ENCODE data around the gene ELL.
"Not testable (repeated sequence)": the region's sequence is repeated elsewhere in the genome, so short reads cannot be mapped to it uniquely, and the experiment has no call there.

Gene ELL

GRCh38 chr19:18416778-18417249 is 105.1 kb downstream of the ELL start:
- Histone ChIP-seq H3K4me1 (ENCODE audit: insufficient read depth, low read length) (peaks cover 7% of the 10 kb centered on the region), H3K9ac (ENCODE audit: low read depth, low read length) (peak overlapping the region; percentile 87), H3K4me3 (ENCODE audit: low read length) (peak overlapping the region; percentile 66), H3K27ac (ENCODE audit: low read depth, low read length) (peak overlapping the region; percentile 94), H3K36me3 (ENCODE audit: insufficient read depth, low read length) (no peaks in the 10 kb centered on the region), H3K27me3 (ENCODE audit: insufficient read depth, low read length) (peaks cover 30% of the 10 kb centered on the region), H3K9me3 (ENCODE audit: insufficient read depth, low read depth, low read length) (no peaks in the 10 kb centered on the region)
- WGBS, result under 1% methylated on average over 44 of the region's 44 CpGs

DNA sequence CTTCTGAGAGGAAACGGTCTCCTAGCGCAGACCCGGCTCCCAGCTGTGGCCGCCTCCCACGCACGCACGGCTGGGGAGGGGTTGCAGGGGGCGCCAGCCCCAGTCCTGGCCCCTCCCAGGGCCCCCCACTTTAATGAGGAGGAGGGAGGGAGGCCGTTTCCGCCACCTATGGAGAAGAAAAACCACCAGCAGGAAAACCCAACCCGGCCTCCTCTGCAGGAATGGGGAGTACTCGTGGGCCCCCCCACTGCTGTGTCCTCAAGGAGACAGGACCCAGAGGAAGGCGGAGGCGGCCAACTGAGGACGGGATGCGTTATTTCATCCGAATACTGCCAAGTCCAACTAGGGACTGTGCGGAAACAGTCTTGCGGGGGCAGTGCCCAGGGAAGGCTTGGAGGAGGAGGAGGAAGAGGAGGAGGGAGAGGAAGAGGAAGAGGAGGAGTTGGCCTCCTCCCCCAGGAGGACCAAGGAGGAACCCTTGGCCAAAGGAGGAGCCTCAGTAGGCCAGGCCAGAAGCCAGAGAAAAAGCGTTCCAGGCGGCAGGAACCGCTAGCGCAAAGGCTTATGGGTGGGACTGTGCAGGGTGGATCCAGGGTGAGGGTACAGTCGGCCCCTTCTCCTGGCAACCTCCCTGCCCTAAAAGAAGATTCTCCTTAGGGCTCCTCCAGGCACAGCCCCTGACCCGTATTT is 106.5 kb downstream of the ELL start:
- Histone ChIP-seq H3K9me3 (ENCODE audit: insufficient read depth, low read depth, low read length) (no peaks in the 10 kb centered on the region), H3K27ac (ENCODE audit: low read depth, low read length) (no peak overlapping the region), H3K4me3 (ENCODE audit: low read length) (no peak overlapping the region), H3K36me3 (ENCODE audit: insufficient read depth, low read length) (no peaks in the 10 kb centered on the region), H3K27me3 (ENCODE audit: insufficient read depth, low read length) (peaks cover 25% of the 10 kb centered on the region), H3K4me1 (ENCODE audit: insufficient read depth, low read length) (peaks cover 7% of the 10 kb centered on the region; the same call in 1 of the 2 replicates), H3K9ac (ENCODE audit: low read depth, low read length) (no peak overlapping the region)
- WGBS, result 77% methylated on average over 25 of the region's 25 CpGs

DNA sequence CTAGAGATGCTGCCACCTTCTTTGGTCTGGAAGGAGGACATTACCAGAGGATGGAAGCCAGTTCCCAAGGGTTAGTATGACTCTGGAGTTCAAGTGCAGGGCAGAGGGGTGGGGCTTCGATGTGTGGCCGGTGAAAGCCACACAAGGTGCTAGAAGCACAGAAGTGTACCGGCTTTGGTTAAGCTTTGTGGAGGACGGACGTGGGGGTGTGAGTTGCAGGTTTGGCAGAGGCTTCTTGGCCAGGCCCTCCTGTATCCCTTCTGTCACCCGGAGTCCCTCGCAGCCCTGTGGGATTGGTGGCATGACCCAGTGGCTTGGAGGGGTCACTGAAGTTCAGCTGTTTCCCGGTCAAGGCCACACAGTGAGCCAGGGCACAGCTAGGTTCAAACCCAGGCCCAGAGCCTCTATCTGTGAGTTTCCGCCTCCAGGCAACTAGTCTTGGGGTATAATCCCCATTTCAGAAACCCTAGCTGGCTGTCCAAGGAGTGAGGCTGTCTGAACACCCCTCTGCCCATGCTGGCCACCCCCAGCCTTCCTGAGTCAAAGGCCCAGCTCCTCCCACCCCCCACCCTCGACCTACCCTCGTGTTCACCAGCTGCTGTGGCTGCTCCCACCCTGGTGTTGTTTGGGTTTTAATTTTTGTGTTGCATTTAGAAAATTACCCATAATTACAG is 107.2 kb downstream of the ELL start:
- Histone ChIP-seq H3K9me3 (ENCODE audit: insufficient read depth, low read depth, low read length) (no peaks in the 10 kb centered on the region), H3K9ac (ENCODE audit: low read depth, low read length) (no peak overlapping the region), H3K36me3 (ENCODE audit: insufficient read depth, low read length) (no peaks in the 10 kb centered on the region), H3K4me3 (ENCODE audit: low read length) (no peak overlapping the region), H3K27ac (ENCODE audit: low read depth, low read length) (no peak overlapping the region), H3K27me3 (ENCODE audit: insufficient read depth, low read length) (peaks cover 18% of the 10 kb centered on the region), H3K4me1 (ENCODE audit: insufficient read depth, low read length) (peaks cover 7% of the 10 kb centered on the region; the same call in 1 of the 2 replicates)
- WGBS, result 66% methylated on average over 9 of the region's 11 CpGs

DNA sequence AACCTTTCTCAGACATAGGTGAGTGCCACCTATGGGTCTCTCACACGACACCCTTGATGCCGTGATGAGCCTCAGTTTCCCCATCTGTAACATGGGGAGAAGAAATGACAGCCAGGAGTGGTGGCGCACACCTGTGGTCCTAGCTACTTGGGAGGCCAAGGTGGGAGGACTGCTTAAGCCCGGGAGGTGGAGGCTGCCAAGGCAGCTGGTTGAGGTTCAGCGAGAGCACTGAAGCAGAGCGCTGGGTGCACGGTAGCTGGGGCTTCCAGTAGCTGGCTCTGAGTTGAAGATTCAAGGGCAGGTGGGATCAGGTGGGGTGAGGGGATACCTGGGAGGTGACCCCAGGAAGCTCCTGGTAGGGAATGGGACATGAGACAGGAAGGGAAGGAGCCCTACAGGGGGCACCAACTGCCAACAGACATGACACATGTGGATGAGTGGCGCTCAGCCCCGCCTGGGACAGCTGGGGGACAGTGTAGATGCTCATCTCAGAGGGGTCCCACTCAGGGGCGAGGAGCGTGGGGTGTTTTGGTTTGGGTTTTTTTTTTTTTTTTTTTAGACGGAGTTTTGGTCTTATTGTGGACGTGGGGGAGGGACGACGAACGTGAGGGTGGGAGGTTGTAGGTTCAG is 109.1 kb downstream of the ELL start:
- Histone ChIP-seq H3K27ac (ENCODE audit: low read depth, low read length) (no peak overlapping the region), H3K27me3 (ENCODE audit: insufficient read depth, low read length) (peaks cover 4% of the 10 kb centered on the region), H3K4me1 (ENCODE audit: insufficient read depth, low read length) (no peaks in the 10 kb centered on the region), H3K36me3 (ENCODE audit: insufficient read depth, low read length) (no peaks in the 10 kb centered on the region), H3K9me3 (ENCODE audit: insufficient read depth, low read depth, low read length) (no peaks in the 10 kb centered on the region), H3K9ac (ENCODE audit: low read depth, low read length) (no peak overlapping the region), H3K4me3 (ENCODE audit: low read length) (no peak overlapping the region)
- 90% methylated on average over 16 of the region's 16 CpGs for WGBS

- H3K36me3 ChIP-seq (ENCODE audit: insufficient read depth, low read length), result no peaks in the 10 kb centered on the region
- no peak overlapping the region for H3K4me3 ChIP-seq (ENCODE audit: low read length)
- no peaks in the 10 kb centered on the region for H3K4me1 ChIP-seq (ENCODE audit: insufficient read depth, low read length)
- no peak overlapping the region for H3K9ac ChIP-seq (ENCODE audit: low read depth, low read length)
- H3K27me3 ChIP-seq (ENCODE audit: insufficient read depth, low read length), result peaks cover 4% of the 10 kb centered on the region; the same call in 1 of the 2 replicates
- no peak overlapping the region for H3K27ac ChIP-seq (ENCODE audit: low read depth, low read length)
- WGBS, result 72% methylated on average over 10 of the region's 10 CpGs
- H3K9me3 ChIP-seq (ENCODE audit: insufficient read depth, low read depth, low read length), result no peaks in the 10 kb centered on the region
Observed at GRCh38 chr19:18408053-18408476, 113.8 kb downstream of the ELL start.

DNA sequence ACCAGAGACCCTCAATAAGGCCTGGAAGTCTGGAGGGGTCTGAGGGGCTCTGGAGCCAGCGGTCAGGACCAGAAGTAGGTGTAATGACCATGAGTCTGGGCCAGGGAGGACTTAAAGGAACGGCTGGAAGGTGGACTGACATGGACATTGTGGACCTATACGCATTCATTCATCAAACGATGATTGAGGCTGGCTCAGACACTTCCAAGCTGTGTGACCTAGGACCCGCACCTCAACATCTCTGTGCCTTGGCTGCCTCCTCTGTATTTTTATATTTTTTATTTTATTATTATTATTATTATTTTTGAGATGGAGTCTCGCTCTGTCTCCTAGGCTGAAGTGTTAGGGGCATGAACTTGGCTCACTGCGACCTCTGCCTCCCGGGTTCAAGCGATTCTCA is 115.1 kb downstream of the ELL start:
- Histone ChIP-seq H3K4me1 (ENCODE audit: insufficient read depth, low read length) (no peaks in the 10 kb centered on the region), H3K9ac (ENCODE audit: low read depth, low read length) (no peak overlapping the region), H3K27me3 (ENCODE audit: insufficient read depth, low read length) (peaks cover 2% of the 10 kb centered on the region; the same call in 1 of the 2 replicates), H3K9me3 (ENCODE audit: insufficient read depth, low read depth, low read length) (no peaks in the 10 kb centered on the region), H3K4me3 (ENCODE audit: low read length) (no peak overlapping the region), H3K27ac (ENCODE audit: low read depth, low read length) (no peak overlapping the region), H3K36me3 (ENCODE audit: insufficient read depth, low read length) (no peaks in the 10 kb centered on the region)
- 94% methylated on average over 8 of the region's 9 CpGs for WGBS

DNA sequence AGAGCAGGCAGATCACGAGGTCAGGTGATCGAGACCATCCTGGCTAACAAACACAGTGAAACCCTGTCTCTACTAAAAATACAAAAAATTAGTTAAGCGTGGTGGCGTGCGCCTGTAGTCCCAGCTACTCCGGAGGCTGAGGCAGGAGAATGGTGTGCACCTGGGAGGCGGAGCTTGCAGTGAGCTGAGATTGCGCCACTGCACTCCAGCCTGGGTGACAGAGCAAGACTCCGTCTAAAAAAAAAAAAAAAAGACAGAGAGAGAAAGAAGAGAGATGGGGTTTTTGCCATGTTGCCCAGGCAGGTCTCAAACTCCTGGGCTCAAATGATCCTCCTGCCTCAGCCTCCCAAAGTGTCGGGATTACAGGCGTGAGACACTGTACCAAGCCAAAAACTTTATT is 116.1 kb downstream of the ELL start:
- H3K4me3 ChIP-seq (ENCODE audit: low read length), result not testable (repeated sequence)
- 95% methylated on average over 10 of the region's 11 CpGs for WGBS

DNA sequence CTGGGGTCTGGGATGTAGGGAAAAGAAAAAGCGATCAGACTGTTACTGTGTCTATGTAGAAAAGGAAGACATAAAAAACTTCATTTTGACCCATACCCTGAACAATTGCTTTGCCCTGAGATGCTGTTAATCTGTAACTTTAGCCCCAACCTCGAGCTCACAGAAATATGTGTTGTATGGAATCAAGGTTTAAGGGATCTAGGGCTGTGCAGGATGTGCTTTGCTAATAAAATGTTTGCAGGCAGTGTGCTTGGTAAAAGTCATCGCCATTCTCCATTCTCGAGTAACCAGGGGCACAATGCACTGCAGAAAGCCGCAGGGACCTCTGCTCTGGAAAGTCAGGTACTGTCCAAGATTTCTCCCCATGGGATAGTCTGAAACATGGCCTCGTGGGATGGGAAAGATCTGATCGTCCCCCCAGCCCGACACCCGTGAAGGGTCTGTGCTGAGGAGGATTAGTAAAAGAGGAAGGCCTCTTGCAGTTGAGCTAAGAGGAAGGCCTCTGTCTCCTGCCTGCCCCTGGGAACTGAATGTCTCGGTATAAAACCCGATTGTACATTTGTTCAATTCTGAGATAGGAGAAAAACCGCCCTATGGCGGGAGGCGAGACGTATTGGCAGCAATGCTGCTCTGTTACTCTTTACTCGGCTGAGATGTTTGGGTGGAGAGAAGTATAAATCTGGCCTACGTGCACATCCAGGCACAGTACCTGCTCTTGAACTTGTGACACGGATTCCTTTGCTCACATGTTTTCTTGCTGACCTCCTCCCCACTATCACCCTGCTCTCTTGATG is 119.2 kb downstream of the ELL start:
- not testable (repeated sequence) for H3K4me3 ChIP-seq (ENCODE audit: low read length); H3K27ac ChIP-seq (ENCODE audit: low read depth, low read length); H3K9me3 ChIP-seq (ENCODE audit: insufficient read depth, low read depth, low read length); H3K9ac ChIP-seq (ENCODE audit: low read depth, low read length); H3K4me1 ChIP-seq (ENCODE audit: insufficient read depth, low read length); H3K27me3 ChIP-seq (ENCODE audit: insufficient read depth, low read length); H3K36me3 ChIP-seq (ENCODE audit: insufficient read depth, low read length)
- WGBS, result 86% methylated on average over 16 of the region's 18 CpGs

More for the DNA sequence above, 116.1 kb downstream of the ELL start:
- not testable (repeated sequence) for H3K36me3 ChIP-seq (ENCODE audit: insufficient read depth, low read length); H3K9me3 ChIP-seq (ENCODE audit: insufficient read depth, low read depth, low read length); H3K9ac ChIP-seq (ENCODE audit: low read depth, low read length); H3K27ac ChIP-seq (ENCODE audit: low read depth, low read length); H3K4me1 ChIP-seq (ENCODE audit: insufficient read depth, low read length); H3K27me3 ChIP-seq (ENCODE audit: insufficient read depth, low read length)

DNA sequence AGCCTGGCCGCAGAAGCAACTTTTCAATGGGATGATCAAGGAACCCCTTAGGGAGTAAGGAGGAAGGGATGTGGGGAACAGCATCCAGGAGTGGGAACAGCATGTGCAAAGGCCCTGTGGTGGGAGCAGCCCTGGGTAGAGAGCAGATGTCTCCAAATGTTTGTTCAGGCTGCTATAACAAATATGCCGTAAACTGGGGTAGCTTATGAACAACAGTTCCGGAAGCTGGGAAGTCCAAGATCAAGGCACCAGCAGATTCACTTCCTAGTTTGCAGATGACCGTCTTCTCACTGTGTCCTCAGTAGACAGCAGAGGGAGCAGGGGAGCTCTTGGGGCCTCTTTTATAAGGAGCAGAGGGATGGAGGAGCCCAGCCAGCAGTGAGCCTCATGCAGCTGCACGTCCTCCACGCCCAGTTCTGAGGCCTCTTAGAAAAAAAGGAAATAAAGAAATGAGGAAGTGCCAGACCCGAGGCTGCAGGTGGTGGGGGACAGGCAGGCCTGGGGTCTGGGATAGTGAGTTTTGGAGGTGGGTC is 120.2 kb downstream of the ELL start:
- H3K36me3 ChIP-seq (ENCODE audit: insufficient read depth, low read length), result no peaks in the 10 kb centered on the region
- no peak overlapping the region for H3K27ac ChIP-seq (ENCODE audit: low read depth, low read length)
- H3K4me1 ChIP-seq (ENCODE audit: insufficient read depth, low read length), result no peaks in the 10 kb centered on the region
- no peaks in the 10 kb centered on the region for H3K9me3 ChIP-seq (ENCODE audit: insufficient read depth, low read depth, low read length)
- WGBS, result 70% methylated on average over 7 of the region's 7 CpGs
- H3K4me3 ChIP-seq (ENCODE audit: low read length), result no peak overlapping the region
- no peak overlapping the region for H3K9ac ChIP-seq (ENCODE audit: low read depth, low read length)
- H3K27me3 ChIP-seq (ENCODE audit: insufficient read depth, low read length), result no peaks in the 10 kb centered on the region

GRCh38 chr19:18399008-18399407 is 122.9 kb downstream of the ELL start:
- Histone ChIP-seq H3K9ac (ENCODE audit: low read depth, low read length) (no peak overlapping the region), H3K9me3 (ENCODE audit: insufficient read depth, low read depth, low read length) (no peaks in the 10 kb centered on the region), H3K4me3 (ENCODE audit: low read length) (no peak overlapping the region), H3K27me3 (ENCODE audit: insufficient read depth, low read length) (no peaks in the 10 kb centered on the region), H3K36me3 (ENCODE audit: insufficient read depth, low read length) (no peaks in the 10 kb centered on the region), H3K4me1 (ENCODE audit: insufficient read depth, low read length) (no peaks in the 10 kb centered on the region), H3K27ac (ENCODE audit: low read depth, low read length) (no peak overlapping the region)
- WGBS, result 87% methylated on average over 6 of the region's 6 CpGs
